ENCODE results near the gene PMS2.
A peak's percentile ranks its signal among the peaks of the same experiment; 100 is the strongest.

- TF ChIP-seq CTCF (IDR thresholded peaks at IDR 0.05; ENCODE audit: low read depth, low read length, missing input control) (no peak), MAX (IDR thresholded peaks at IDR 0.05) (no peak), HNF4G (IDR thresholded peaks at IDR 0.05) (no peak), GABPA (IDR thresholded peaks at IDR 0.05 in 1 of 2, conservative IDR thresholded peaks at IDR 0.05 in 1 of 2) (no peak), RAD21 (IDR thresholded peaks at IDR 0.05) (peak in 1 of 2 donors; percentile 18), HNF4A (conservative IDR thresholded peaks at IDR 0.05) (peak; percentile 14 to 64), RXRA (IDR thresholded peaks at IDR 0.05) (peak; percentile 8 to 60), ATF3 (IDR thresholded peaks at IDR 0.05) (no peak), TAF1 (conservative IDR thresholded peaks at IDR 0.05) (no peak), ZBTB33 (IDR thresholded peaks at IDR 0.05) (no peak), FOXA1 (IDR thresholded peaks at IDR 0.05) (no peak), YY1 (IDR thresholded peaks at IDR 0.05) (no peak)
These were observed 7.2 kb upstream of the PMS2 start for GRCh38 chr7:6015917-6016652.
